ENCODE data around the gene YBEY.
A peak's percentile ranks its signal among the peaks of the same experiment; 100 is the strongest.

YBEY gene

DNA sequence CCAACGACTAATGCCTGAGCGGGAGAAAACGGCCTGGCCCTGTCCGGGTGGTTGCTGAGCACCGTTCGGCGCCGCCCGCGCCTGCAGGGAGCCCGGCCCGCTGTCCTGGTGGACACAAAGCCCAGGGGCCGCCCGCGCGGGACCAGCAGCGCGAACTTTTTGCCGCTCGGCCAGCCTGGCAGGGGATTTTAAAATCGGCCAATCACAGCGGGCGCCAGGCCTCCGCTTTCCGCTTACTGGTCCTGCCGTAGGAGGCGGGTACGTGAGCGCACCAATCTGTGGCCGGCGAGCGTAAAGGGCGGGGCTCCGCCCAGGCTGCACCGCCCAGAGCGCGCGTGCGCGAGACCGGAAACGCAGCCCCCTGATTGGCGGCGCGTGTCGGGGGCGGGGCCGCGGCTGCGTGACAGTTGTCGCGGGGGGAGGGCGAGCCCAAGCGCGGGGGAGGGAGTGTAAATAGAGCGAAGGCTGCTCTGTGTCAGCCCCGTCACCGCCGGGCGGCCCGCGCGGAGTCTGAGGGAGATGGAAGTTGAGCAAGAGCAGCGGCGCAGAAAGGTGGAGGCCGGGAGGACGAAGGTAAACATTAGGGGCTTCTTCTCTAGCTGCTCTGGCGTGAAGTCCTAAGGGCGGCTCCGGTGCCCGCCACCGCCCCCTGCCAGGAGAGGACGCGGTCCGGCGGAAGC, 37.7 kb downstream of the YBEY start, which contains the start of the genes C21orf58 and PCNT:
Gene C21orf58, minus strand, starts transcription at position 161 of the 680 bp plus-strand sequence. CDS start 1,132 bp downstream, outside the sequence.
Gene PCNT, plus strand, starts transcription at position 447 of the 680 bp plus-strand sequence. Its CDS starts 73 bp downstream, at position 520.
- peak within 1 kb of the TSS; percentile 93 for H3K4me3 Mint-ChIP-seq
- H3K9me3 Mint-ChIP-seq, result no peaks in the 10 kb centered on the region
- H3K27me3 Mint-ChIP-seq, result no peaks in the 10 kb centered on the region
- H3K27ac Mint-ChIP-seq, result peak within 1 kb of the TSS; percentile 96
- peaks cover 39% of the 10 kb centered on the region for H3K4me1 Mint-ChIP-seq
- ATAC-seq (peak; percentile 87), DNase-seq (peak; percentile 97)
- peaks cover 40% of the 10 kb centered on the region for H3K36me3 Mint-ChIP-seq (ENCODE audit: low read depth)

DNA sequence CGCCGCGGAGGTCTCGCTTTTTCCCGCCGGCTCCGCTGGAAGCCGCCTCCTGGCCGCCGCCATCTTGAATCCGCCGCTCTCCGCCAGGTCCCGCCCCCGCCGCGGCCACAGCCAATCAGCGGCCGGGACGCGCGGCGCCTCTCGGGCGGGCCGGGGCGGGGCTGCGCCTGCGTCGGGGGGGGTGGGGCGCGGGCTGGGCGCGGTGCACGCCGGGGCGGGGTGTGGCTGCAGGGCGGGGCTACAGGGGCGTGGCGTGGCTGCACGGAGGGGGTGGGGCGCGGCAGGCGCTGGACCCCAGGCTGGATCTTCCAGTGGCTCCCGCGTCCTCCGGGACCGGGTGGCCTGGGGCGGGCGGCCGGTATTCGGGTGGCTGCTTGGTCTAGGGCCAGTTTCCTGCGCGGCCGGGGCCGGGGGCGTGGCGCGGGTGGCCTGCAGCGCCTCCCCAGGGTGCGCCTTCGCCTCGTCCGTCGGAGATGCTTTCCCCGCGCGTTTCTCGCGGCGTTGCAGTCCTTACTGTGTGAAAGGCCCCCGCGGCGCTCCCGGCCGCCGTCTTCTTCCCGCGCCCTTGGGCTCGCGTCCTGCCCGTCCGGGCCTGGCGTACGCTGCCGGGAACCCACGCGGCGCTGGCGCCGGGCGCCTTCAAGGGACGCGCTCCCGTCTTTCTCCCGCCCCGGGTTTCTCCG, 38.4 kb downstream of the YBEY start:
- H3K27ac Mint-ChIP-seq, result peak overlapping the region; percentile 96
- ATAC-seq, result peak; percentile 73
- peaks cover 40% of the 10 kb centered on the region for H3K36me3 Mint-ChIP-seq (ENCODE audit: low read depth)
- peak overlapping the region; percentile 93 for H3K4me3 Mint-ChIP-seq
- H3K9me3 Mint-ChIP-seq, result no peaks in the 10 kb centered on the region
- peaks cover 39% of the 10 kb centered on the region for H3K4me1 Mint-ChIP-seq
- DNase-seq, result peak; percentile 91
- no peaks in the 10 kb centered on the region for H3K27me3 Mint-ChIP-seq

DNA sequence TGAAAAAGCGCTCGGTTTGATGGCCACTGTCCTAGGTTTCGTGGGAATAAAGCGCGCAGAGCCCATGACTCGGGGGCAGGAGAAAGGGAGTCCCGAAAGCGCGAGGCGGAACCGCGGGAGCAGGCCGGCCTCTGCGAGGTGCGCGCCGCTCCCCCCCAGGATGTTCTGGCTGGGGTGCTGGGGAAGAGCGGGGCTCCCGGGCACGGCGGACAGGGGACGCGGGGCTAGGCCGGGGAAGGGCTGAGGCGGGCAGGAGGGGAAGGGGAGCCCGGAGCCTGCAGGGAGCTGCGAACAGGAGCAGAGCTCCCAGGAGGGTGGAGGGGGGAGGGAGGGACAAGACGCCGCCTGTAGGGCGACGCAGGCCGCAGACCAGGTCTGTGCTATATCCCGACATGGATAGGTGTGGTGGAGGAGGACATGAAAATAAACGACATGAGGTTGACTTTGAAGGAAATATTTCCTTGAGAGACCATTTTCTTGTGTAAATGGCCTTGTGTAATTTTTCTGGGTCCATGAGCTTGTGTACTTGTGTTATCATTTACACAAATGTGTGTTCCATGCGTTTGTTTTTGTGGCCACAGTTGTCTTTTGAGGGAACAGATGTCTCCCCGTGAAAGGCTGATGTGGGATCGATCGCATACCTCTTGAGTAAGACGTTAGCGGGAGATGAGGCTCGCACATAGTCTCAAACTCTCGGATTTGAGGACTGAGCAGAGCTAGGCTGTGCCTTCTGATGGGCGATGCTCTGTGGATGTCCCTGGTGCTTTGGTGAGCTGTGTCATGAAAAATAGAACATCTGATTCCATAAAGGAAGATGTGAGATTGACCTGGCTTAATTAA, 39.2 kb downstream of the YBEY start:
- Mint-ChIP-seq H3K4me3 (peak overlapping the region; percentile 79), H3K27ac (peak overlapping the region; percentile 50), H3K9me3 (no peaks in the 10 kb centered on the region), H3K27me3 (no peaks in the 10 kb centered on the region), H3K4me1 (peaks cover 38% of the 10 kb centered on the region), H3K36me3 (ENCODE audit: low read depth) (peaks cover 41% of the 10 kb centered on the region)
- peak; percentile 49 for DNase-seq
- peak; percentile 6 for ATAC-seq

DNA sequence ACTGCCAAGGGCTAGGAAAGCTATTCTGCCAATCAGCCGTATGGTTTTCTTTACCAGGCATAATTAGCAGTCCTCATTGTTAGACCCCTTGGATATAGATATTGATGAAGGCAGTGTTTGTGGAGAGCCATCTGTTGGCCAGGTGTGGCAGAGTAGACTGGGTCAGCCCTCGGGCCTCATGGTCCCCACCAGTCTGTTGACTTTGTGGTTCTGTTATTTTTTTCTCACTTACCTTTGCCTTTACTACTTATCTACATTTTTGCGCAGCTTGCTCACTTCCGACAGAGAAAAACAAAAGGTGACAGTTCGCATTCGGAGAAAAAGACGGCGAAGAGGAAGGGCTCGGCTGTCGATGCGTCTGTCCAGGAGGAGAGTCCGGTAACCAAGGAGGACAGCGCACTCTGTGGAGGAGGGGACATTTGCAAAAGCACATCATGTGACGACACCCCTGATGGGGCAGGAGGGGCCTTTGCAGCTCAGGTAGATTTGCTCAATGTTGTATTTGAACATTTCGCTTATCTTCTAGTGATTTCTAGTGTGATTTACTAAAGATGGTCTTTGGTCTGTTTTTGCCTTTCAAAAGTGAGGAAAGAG, 40.1 kb downstream of the YBEY start:
- H3K4me3 Mint-ChIP-seq, result no peak overlapping the region
- no peaks in the 10 kb centered on the region for H3K9me3 Mint-ChIP-seq
- H3K36me3 Mint-ChIP-seq (ENCODE audit: low read depth), result peaks cover 36% of the 10 kb centered on the region
- DNase-seq (no peak), ATAC-seq (no peak)
- no peak overlapping the region for H3K27ac Mint-ChIP-seq
- no peaks in the 10 kb centered on the region for H3K27me3 Mint-ChIP-seq
- peaks cover 31% of the 10 kb centered on the region for H3K4me1 Mint-ChIP-seq

DNA sequence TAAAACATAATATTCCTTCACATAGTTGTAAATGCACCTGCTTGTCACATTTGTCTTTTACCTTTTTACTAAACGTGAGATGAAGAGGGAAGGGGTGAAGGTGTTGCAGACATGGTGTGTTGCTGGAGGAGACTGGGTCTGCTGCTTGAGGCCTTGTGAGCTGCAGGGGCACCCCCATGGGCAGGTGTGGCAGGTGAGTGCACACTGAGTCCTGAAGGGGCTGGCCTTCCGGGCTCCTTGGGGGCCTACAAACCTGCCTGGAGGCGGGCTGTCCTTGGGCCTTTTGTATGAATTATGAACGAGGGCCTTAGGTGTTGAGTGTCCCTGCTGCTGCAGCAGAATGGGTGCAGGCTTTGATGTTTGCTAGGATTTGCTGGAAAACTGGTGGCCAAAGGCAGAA, 41.6 kb downstream of the YBEY start:
- no peaks in the 10 kb centered on the region for H3K27me3 Mint-ChIP-seq
- peaks cover 29% of the 10 kb centered on the region for H3K36me3 Mint-ChIP-seq (ENCODE audit: low read depth)
- H3K9me3 Mint-ChIP-seq, result no peaks in the 10 kb centered on the region
- DNase-seq (no peak), ATAC-seq (no peak)
- H3K27ac Mint-ChIP-seq, result no peak overlapping the region
- H3K4me1 Mint-ChIP-seq, result peaks cover 17% of the 10 kb centered on the region
- H3K4me3 Mint-ChIP-seq, result no peak overlapping the region

DNA sequence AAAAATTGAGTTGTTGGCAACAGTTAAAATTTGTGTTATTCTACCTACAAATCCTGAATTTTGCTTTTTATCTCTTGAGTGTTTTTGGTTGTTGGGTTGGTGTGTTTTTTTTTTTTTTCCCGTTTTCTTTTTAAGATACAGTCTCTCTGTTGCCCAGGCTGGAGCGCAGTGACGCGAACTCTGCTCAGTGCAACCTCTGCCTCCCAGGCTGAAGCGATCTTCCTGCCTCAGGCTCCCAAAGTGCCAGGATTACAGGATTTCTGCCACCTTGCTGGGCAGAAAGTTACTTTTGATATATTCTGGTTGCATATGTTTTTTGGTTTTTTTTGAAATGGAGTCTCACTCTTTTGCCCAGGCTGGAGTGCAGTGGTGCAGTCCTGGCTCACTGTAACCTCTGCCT, 42.0 kb downstream of the YBEY start:
- no peaks in the 10 kb centered on the region for H3K9me3 Mint-ChIP-seq
- DNase-seq, result no peak
- no peak overlapping the region for H3K4me3 Mint-ChIP-seq
- H3K27me3 Mint-ChIP-seq, result no peaks in the 10 kb centered on the region
- H3K36me3 Mint-ChIP-seq (ENCODE audit: low read depth), result peaks cover 27% of the 10 kb centered on the region
- ATAC-seq, result no peak
- H3K4me1 Mint-ChIP-seq, result peaks cover 15% of the 10 kb centered on the region
- no peak overlapping the region for H3K27ac Mint-ChIP-seq

DNA sequence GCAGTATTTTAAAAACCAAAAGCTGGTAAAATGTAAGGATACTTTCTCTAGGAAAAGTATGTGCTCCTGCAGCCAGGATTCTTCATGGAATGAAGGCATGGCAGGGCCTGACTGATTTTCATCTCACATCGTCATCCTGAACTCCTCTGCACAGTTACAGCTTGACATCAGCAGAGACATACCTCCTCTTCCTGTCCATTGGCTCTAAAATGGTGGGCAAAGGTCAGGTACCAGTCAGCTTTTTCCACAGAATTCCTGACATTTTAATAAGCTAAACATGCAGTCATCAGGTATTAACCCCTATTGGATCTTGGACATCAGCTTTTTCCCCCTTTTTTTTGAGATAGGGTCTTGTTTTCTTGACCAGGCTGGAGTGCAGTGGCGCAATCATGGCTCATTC, 43.7 kb downstream of the YBEY start:
- Mint-ChIP-seq H3K9me3 (no peaks in the 10 kb centered on the region), H3K27me3 (no peaks in the 10 kb centered on the region), H3K4me3 (no peak overlapping the region), H3K4me1 (peaks cover 11% of the 10 kb centered on the region), H3K36me3 (ENCODE audit: low read depth) (peaks cover 27% of the 10 kb centered on the region), H3K27ac (no peak overlapping the region)
- ATAC-seq (no peak), DNase-seq (no peak)

DNA sequence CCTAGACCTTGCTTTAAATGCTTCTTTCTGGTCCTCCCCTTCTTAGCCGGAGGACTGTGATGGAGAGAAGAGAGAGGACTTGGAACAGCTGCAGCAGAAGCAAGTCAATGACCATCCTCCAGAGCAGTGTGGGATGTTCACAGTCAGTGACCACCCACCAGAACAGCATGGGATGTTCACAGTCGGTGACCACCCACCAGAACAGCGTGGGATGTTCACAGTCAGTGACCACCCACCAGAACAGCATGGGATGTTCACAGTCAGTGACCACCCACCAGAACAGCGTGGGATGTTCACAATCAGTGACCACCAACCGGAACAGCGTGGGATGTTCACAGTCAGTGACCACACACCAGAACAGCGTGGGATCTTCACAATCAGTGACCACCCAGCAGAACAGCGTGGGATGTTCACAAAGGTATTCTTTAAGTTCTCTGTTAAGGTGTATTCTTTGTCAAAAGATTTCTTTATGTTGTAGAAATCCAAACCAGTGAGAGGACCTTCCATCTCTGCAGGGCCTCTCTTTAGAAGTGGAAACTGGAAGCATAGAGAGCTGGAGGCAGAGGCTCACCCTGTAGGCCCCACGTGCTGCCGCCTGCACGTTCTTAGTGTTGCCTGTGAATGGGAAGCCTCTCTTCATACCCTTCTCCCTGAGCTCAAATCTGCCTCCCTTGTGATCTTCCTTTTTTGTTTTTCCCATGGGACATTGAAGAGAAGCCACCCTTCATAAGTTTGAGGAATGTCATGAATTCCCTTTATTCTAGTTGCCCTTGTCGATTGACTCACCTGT, 48.4 kb downstream of the YBEY start:
- no peak for ATAC-seq
- no peak overlapping the region for H3K27ac Mint-ChIP-seq
- no peaks in the 10 kb centered on the region for H3K27me3 Mint-ChIP-seq
- no peak overlapping the region for H3K4me3 Mint-ChIP-seq
- H3K4me1 Mint-ChIP-seq, result no peaks in the 10 kb centered on the region
- peaks cover 41% of the 10 kb centered on the region for H3K36me3 Mint-ChIP-seq (ENCODE audit: low read depth)
- H3K9me3 Mint-ChIP-seq, result no peaks in the 10 kb centered on the region
- DNase-seq, result no peak

DNA sequence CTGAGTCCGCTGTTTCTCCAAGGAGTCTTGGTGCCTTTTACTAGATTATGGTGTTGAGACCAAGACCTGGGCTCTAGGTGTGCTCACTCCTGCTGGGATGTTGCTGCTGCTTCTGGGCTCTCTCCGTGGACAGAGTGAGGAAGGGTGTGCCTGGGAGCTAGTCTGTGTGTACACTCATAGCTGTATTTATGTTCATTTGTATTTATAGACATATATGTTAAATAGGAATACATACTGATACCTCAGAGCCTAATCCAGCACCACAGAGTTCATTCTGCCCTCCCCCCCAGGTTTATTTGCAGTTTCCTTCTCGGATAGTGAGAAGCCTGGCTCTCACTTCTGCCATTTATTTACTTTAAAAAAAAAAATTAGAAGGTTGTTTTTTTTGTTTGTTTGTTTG, 50.5 kb downstream of the YBEY start:
- Mint-ChIP-seq H3K27me3 (no peaks in the 10 kb centered on the region), H3K4me3 (no peak overlapping the region), H3K36me3 (ENCODE audit: low read depth) (peaks cover 46% of the 10 kb centered on the region), H3K4me1 (peaks cover 2% of the 10 kb centered on the region), H3K27ac (no peak overlapping the region), H3K9me3 (no peaks in the 10 kb centered on the region)
- DNase-seq, result no peak
- ATAC-seq, result no peak

DNA sequence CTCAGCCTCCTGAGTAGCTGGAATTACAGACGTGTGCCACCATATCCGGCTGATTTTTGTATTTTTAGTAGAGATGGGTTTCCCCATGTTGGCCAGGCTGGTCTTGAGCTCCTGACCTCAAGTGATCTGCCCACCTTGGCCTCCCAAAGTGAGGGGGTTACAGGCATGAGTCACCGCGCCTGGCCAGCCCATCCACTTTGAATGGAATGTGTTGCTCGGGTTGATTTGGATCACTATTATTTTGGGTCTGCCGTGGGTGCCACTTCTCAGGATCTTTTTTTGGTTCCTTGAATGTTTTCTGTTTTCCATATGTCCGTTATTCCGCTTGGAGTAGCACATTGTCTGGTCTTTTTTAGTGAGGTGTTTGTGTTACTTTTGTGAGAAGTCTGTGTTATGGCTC, 54.9 kb downstream of the YBEY start:
- DNase-seq (no peak), ATAC-seq (no peak)
- Mint-ChIP-seq H3K36me3 (ENCODE audit: low read depth) (peaks cover 48% of the 10 kb centered on the region), H3K4me3 (no peak overlapping the region), H3K27me3 (no peaks in the 10 kb centered on the region), H3K27ac (no peak overlapping the region), H3K9me3 (no peaks in the 10 kb centered on the region), H3K4me1 (peaks cover 5% of the 10 kb centered on the region)

DNA sequence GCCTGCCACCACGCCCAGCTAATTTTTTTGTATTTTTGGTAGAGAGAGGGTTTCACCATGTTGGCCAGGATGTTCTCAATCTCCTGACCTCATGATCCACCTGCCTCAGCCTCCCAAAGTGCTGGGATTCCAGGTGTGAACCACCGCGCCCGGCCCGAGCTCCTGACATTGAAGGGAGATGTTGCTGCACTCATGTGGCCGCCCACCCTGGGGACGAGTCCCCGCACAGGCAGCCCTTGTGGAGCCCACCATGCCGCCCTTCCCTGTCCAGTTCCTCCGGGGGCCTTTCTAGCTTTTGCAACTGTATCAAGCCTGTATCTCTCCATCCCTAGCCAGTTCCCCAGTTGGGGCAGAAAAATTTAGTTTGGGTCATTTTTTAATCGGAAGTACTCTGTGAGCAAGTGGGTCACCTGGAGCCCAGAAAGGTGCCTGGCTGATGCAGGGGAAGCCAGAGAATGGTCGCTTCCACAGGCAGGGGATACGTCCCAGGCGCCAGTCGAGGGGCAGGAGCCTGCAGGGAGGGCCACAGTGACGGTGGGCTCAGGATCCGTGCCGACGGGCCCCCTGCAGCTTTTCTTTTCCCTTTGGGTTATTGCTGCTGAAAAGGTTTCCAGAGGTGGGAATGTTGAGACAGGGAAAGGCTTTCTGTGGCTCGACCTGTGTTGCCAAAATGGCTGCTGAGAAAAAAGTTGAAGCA, 58.2 kb downstream of the YBEY start:
- DNase-seq, result no peak
- H3K27ac Mint-ChIP-seq, result no peak overlapping the region
- H3K9me3 Mint-ChIP-seq, result no peaks in the 10 kb centered on the region
- peaks cover 42% of the 10 kb centered on the region for H3K36me3 Mint-ChIP-seq (ENCODE audit: low read depth)
- no peak for ATAC-seq
- no peaks in the 10 kb centered on the region for H3K27me3 Mint-ChIP-seq
- no peak overlapping the region for H3K4me3 Mint-ChIP-seq
- peaks cover 5% of the 10 kb centered on the region for H3K4me1 Mint-ChIP-seq

DNA sequence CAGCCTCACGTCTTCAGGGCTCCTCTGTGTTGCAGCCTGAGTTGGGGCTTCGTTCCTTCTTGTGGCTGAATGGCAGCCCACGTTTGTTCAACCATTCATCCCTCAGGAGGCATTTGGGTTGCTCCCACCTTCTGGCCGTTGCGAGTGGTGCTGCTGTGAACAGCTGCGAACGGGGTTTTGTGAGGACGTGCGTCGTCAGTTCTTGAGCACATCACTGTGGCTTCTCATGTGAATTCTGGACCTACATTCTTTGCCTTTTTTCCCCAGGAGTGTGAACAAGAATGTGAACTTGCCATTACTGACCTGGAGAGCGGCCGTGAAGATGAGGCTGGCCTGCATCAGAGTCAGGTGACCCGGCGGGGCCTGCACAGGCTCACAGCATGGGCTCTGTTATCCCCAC, 59.7 kb downstream of the YBEY start:
- no peak overlapping the region for H3K27ac Mint-ChIP-seq
- no peak overlapping the region for H3K4me3 Mint-ChIP-seq
- H3K27me3 Mint-ChIP-seq, result no peaks in the 10 kb centered on the region
- H3K4me1 Mint-ChIP-seq, result peaks cover 5% of the 10 kb centered on the region
- ATAC-seq, result no peak
- peaks cover 39% of the 10 kb centered on the region for H3K36me3 Mint-ChIP-seq (ENCODE audit: low read depth)
- H3K9me3 Mint-ChIP-seq, result no peaks in the 10 kb centered on the region
- DNase-seq, result no peak
